CD4-positive, alpha-beta memory T cell (primary cell): ENCODE data around the gene DLGAP5. TPM values are rescaled to one million over a fixed set of nuclear protein-coding genes. Genes with fewer than 3 reads are reported as not detected.

Experiments used
- CTCF ChIA-PET: fragments of 350-600 bp; sonication (Branson Sonifier 250); formaldehyde crosslinking; loops from one replicate; lab custom pipeline; 2021; ENCODE audit warnings: inconsistent platforms; ENCODE audit not compliant: partially characterized antibody; lab: Charles Lee
- POLR2A ChIA-PET: fragments of 350-600 bp; sonication (Branson Sonifier 250); formaldehyde crosslinking; loops from one replicate; lab custom pipeline; 2021; ENCODE audit not compliant: partially characterized antibody; lab: Charles Lee
- DNase-seq, 5 donors: peaks; one replicate each; pipeline versions ENCODE4 v3.0.0 to v3.0.0-alpha.2; 2020 to 2022; ENCODE audit warnings: mixed read lengths in 1 of 5
- H3K27ac ChIP-seq: one replicate; pipeline ENCODE4 v1.7.0; 2013; ENCODE audit warnings: low read depth, low read length
- H3K27me3 ChIP-seq: 2 replicates; pipeline ENCODE4 v1.7.0; 2013; ENCODE audit warnings: mild to moderate bottlenecking, low read length, moderate library complexity; ENCODE audit not compliant: insufficient read depth
- H3K36me3 ChIP-seq: 2 replicates; pipeline ENCODE4 v1.7.0; 2013; ENCODE audit warnings: mild to moderate bottlenecking, low read length, moderate library complexity; ENCODE audit not compliant: insufficient read depth
- H3K4me1 ChIP-seq: 2 replicates; pipeline ENCODE4 v1.7.0; 2013; ENCODE audit warnings: mild to moderate bottlenecking, low read length, moderate library complexity; ENCODE audit not compliant: insufficient read depth
- H3K4me3 ChIP-seq, 2 donors: one replicate each; pipeline ENCODE4 v1.7.0; 2013; ENCODE audit warnings: low read length in 2 of 2, mild to moderate bottlenecking in 1 of 2
- H3K9me3 ChIP-seq, 2 donors: one replicate each; pipeline ENCODE4 v1.7.0; 2013; ENCODE audit warnings: low read length in 2 of 2, control low read depth in 1 of 2; ENCODE audit not compliant: control insufficient read depth in 1 of 2
- H3K27ac Mint-ChIP-seq, 7 donors: one replicate each; pipeline ENCODE4 v1.8.0; 2020 to 2021; ENCODE audit warnings: mixed read lengths in 7 of 7, mild to moderate bottlenecking in 6 of 7, inconsistent platforms in 3 of 7, moderate library complexity in 3 of 7
- H3K27me3 Mint-ChIP-seq, 2 donors: one replicate each; pipeline ENCODE4 v1.8.0; 2020 to 2021; ENCODE audit warnings: mixed read lengths in 2 of 2
- H3K36me3 Mint-ChIP-seq, 2 donors: one replicate each; pipeline ENCODE4 v1.8.0; 2020 to 2021; ENCODE audit warnings: mixed read lengths in 2 of 2, inconsistent platforms in 1 of 2, mild to moderate bottlenecking in 1 of 2
- H3K4me1 Mint-ChIP-seq, 4 donors: one replicate each; pipeline ENCODE4 v1.8.0; 2020 to 2021; ENCODE audit warnings: mixed read lengths in 4 of 4, mild to moderate bottlenecking in 1 of 4
- H3K4me3 Mint-ChIP-seq, 8 donors: one replicate each; pipeline ENCODE4 v1.8.0; 2020 to 2021; ENCODE audit warnings: mixed read lengths in 8 of 8, mild to moderate bottlenecking in 7 of 8, moderate library complexity in 6 of 8, inconsistent platforms in 3 of 8
- H3K9me3 Mint-ChIP-seq, 8 donors: one replicate each; pipeline ENCODE4 v1.8.0; 2020 to 2021; ENCODE audit warnings: mixed read lengths in 8 of 8, mild to moderate bottlenecking in 5 of 8, inconsistent platforms in 3 of 8, moderate library complexity in 1 of 8
- intact Hi-C: fragments of 100-400 bp; cut with micrococcal nuclease; formaldehyde crosslinking; loops from one replicate; pipeline ENCODE4 v1.15.1; 2023
- polyA plus RNA-seq, 2 donors: library from polyadenylated mRNA; unstranded; fragments of 300-500 nt; fragmentation: Illumina TruSeq; gene quantifications; one replicate each; pipeline ENCODE4 v1.2.3, GENCODE V29; 2021
- total RNA-seq, 2 experiments: library from RNA; stranded (reverse); gene quantifications; one replicate each; pipeline ENCODE4 v1.2.3, GENCODE V29; 2021

The DLGAP5 gene
- total and polyA plus RNA-seq, 4 experiments from 2014 or later, result not detected

GRCh38 chr14:55223364-55223763 is 32.0 kb upstream of the DLGAP5 start:
- Mint-ChIP-seq H3K36me3 (peaks cover 10 to 12% of the 10 kb centered on the region in 2 donors), H3K4me3 (no peak overlapping the region), H3K27ac (no peak overlapping the region), H3K9me3 (peaks cover 0 to 29% (median 25%) of the 10 kb centered on the region in 8 donors), H3K4me1 (no peaks in the 10 kb centered on the region), H3K27me3 (peaks cover 11 to 12% of the 10 kb centered on the region in 2 donors)
- Histone ChIP-seq H3K36me3 (no peaks in the 10 kb centered on the region), H3K4me1 (no peaks in the 10 kb centered on the region), H3K9me3 (peaks cover 0 to 14% of the 10 kb centered on the region in 2 donors), H3K4me3 (no peak overlapping the region), H3K27ac (no peak overlapping the region), H3K27me3 (no peaks in the 10 kb centered on the region)
- ChIA-PET CTCF (interaction anchor here (0.9 kb wide), 2 partner anchors 10 to 11 kb away, joined by 3 read pairs; no protein-coding TSS in a partner anchor), POLR2A (no interaction called here)
- intact Hi-C loops, result no loop called here
- DNase-seq, result no peak

- Mint-ChIP-seq H3K4me3 (no peak overlapping the region), H3K4me1 (no peaks in the 10 kb centered on the region), H3K9me3 (peaks cover 0 to 15% (median 14%) of the 10 kb centered on the region in 8 donors), H3K36me3 (peaks cover 5 to 12% of the 10 kb centered on the region in 2 donors), H3K27ac (no peak overlapping the region), H3K27me3 (peaks cover 3 to 8% of the 10 kb centered on the region in 2 donors)
- intact Hi-C loops, result no loop called here
- Histone ChIP-seq H3K4me3 (no peak overlapping the region), H3K9me3 (peaks cover 0 to 8% of the 10 kb centered on the region in 2 donors), H3K4me1 (no peaks in the 10 kb centered on the region), H3K36me3 (no peaks in the 10 kb centered on the region), H3K27ac (no peak overlapping the region), H3K27me3 (no peaks in the 10 kb centered on the region)
- POLR2A ChIA-PET, result no interaction called here
- CTCF ChIA-PET, result no interaction called here
- no peak for DNase-seq
Measured at GRCh38 chr14:55221968-55222367, 30.6 kb upstream of the DLGAP5 start.

GRCh38 chr14:55221186-55221585 is 29.8 kb upstream of the DLGAP5 start:
- intact Hi-C loops, result no loop called here
- DNase-seq, result no peak
- Histone ChIP-seq H3K27me3 (no peaks in the 10 kb centered on the region), H3K27ac (no peak overlapping the region), H3K36me3 (no peaks in the 10 kb centered on the region), H3K4me1 (no peaks in the 10 kb centered on the region), H3K4me3 (no peak overlapping the region), H3K9me3 (peaks cover 0 to under 1% of the 10 kb centered on the region in 2 donors)
- Mint-ChIP-seq H3K4me3 (no peak overlapping the region), H3K4me1 (no peaks in the 10 kb centered on the region), H3K36me3 (peaks cover 0 to 5% of the 10 kb centered on the region in 2 donors), H3K9me3 (peaks cover 0 to 7% (median 6%) of the 10 kb centered on the region in 8 donors), H3K27ac (no peak overlapping the region), H3K27me3 (peaks cover 3 to 6% of the 10 kb centered on the region in 2 donors)
- CTCF ChIA-PET, result no interaction called here
- POLR2A ChIA-PET, result no interaction called here

- Histone ChIP-seq H3K27me3 (no peaks in the 10 kb centered on the region), H3K4me3 (no peak overlapping the region), H3K27ac (no peak overlapping the region), H3K4me1 (no peaks in the 10 kb centered on the region), H3K9me3 (no peaks in the 10 kb centered on the region), H3K36me3 (no peaks in the 10 kb centered on the region)
- intact Hi-C loops, result no loop called here
- Mint-ChIP-seq H3K4me1 (no peaks in the 10 kb centered on the region), H3K9me3 (no peaks in the 10 kb centered on the region), H3K27ac (no peak overlapping the region), H3K4me3 (no peak overlapping the region), H3K27me3 (peaks cover 3 to 5% of the 10 kb centered on the region in 2 donors), H3K36me3 (no peaks in the 10 kb centered on the region)
- DNase-seq, result no peak
- ChIA-PET POLR2A (no interaction called here), CTCF (no interaction called here)
Measured at GRCh38 chr14:55220230-55220629, 28.8 kb upstream of the DLGAP5 start.

GRCh38 chr14:55212634-55213033 is 21.2 kb upstream of the DLGAP5 start:
- POLR2A ChIA-PET, result interaction anchor here (0.9 to 2.0 kb wide), 2 partner anchors 58 to 142 kb away, joined by 3 to 12 read pairs; partner anchors contain the start of gene FBXO34

GRCh38 chr14:55207832-55208231 is 16.4 kb upstream of the DLGAP5 start:
- H3K4me3 Mint-ChIP-seq, result no peak overlapping the region
- no peaks in the 10 kb centered on the region for H3K9me3 Mint-ChIP-seq
- CTCF ChIA-PET, result no interaction called here
- POLR2A ChIA-PET, result no interaction called here
- H3K36me3 Mint-ChIP-seq, result no peaks in the 10 kb centered on the region
- Histone ChIP-seq H3K9me3 (no peaks in the 10 kb centered on the region), H3K4me1 (no peaks in the 10 kb centered on the region), H3K27me3 (no peaks in the 10 kb centered on the region), H3K27ac (no peak overlapping the region), H3K4me3 (no peak overlapping the region), H3K36me3 (no peaks in the 10 kb centered on the region)
- H3K27ac Mint-ChIP-seq, result no peak overlapping the region
- H3K4me1 Mint-ChIP-seq, result no peaks in the 10 kb centered on the region
- intact Hi-C loops, result no loop called here
- H3K27me3 Mint-ChIP-seq, result peaks cover 0 to 1% of the 10 kb centered on the region in 2 donors
- DNase-seq, result no peak

More at GRCh38 chr14:55212634-55213033, 21.2 kb upstream of the DLGAP5 start:
- no peak overlapping the region for H3K4me3 ChIP-seq
- H3K9me3 ChIP-seq, result no peaks in the 10 kb centered on the region
- CTCF ChIA-PET, result interaction anchor here (0.9 to 3.0 kb wide), 16 partner anchors 9 to 234 kb away, joined by 3 to 13 read pairs (median 5); no protein-coding TSS in a partner anchor
- no peak overlapping the region for H3K27ac Mint-ChIP-seq
- H3K4me1 Mint-ChIP-seq, result peaks cover 0 to 5% (median 2%) of the 10 kb centered on the region in 4 donors
- no peaks in the 10 kb centered on the region for H3K36me3 Mint-ChIP-seq
- no peak overlapping the region for H3K27ac ChIP-seq
- H3K9me3 Mint-ChIP-seq, result no peaks in the 10 kb centered on the region
- peaks cover 0 to 1% of the 10 kb centered on the region in 2 donors for H3K27me3 Mint-ChIP-seq
- H3K36me3 ChIP-seq, result no peaks in the 10 kb centered on the region
- no peak for DNase-seq
- no peak overlapping the region for H3K4me3 Mint-ChIP-seq
- H3K27me3 ChIP-seq, result no peaks in the 10 kb centered on the region
- H3K4me1 ChIP-seq, result no peaks in the 10 kb centered on the region
- intact Hi-C loops, result loop anchor here (1.0 to 10.0 kb wide), 8 partner anchors 21 to 1262 kb away; partner anchors contain the start of genes DLGAP5 and FBXO34

GRCh38 chr14:55206175-55206693 is 14.8 kb upstream of the DLGAP5 start:
- no peak for DNase-seq
- Mint-ChIP-seq H3K27ac (no peak overlapping the region), H3K4me1 (no peaks in the 10 kb centered on the region), H3K27me3 (peaks cover 3 to 4% of the 10 kb centered on the region in 2 donors), H3K4me3 (no peak overlapping the region), H3K9me3 (no peaks in the 10 kb centered on the region), H3K36me3 (no peaks in the 10 kb centered on the region)
- no peaks in the 10 kb centered on the region for H3K27me3 ChIP-seq
- H3K4me1 ChIP-seq, result no peaks in the 10 kb centered on the region
- H3K27ac ChIP-seq, result no peak overlapping the region
- no peak overlapping the region for H3K4me3 ChIP-seq
- intact Hi-C loops, result no loop called here
- POLR2A ChIA-PET, result no interaction called here
- H3K36me3 ChIP-seq, result no peaks in the 10 kb centered on the region
- CTCF ChIA-PET, result no interaction called here
- no peaks in the 10 kb centered on the region for H3K9me3 ChIP-seq
